ENCODE data around the gene OPA3.

Gene OPA3

DNA sequence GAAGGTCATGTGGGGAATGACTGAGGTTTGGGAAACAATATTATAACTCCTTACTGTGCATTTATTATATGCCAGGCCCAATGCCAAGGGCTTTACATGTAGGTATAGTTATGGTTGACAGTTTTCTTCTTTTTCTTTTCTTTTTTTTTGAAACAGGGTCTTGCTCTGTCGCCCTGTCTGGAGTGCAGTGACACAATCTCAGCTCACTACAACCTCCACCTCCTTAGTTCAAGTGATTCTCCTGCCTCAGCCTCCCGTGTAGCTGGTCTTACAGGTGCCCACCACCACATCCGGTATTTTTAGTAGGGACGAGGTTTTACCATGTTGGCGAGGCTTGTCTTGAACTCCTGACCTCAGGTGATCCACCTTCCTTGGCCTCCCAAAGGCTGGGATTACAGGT lies 101.6 kb downstream of the OPA3 start:
- Histone ChIP-seq H3K27me3 (ENCODE audit: control insufficient read depth in 3 of 3, insufficient read depth in 3 of 3, low read depth in 1 of 3, low read length in 3 of 3) (no peaks in the 10 kb centered on the region), H3K23ac (ENCODE audit: low read depth, low read length, poor library complexity) (no peak overlapping the region), H3K9ac (ENCODE audit: low read depth, low read length, poor library complexity) (no peak overlapping the region), H3K4me3 (ENCODE audit: low read length in 2 of 2) (no peak overlapping the region), H2AK5ac (ENCODE audit: low read depth, low read length) (no peak overlapping the region), H3K79me1 (ENCODE audit: low read depth, low read length) (no peaks in the 10 kb centered on the region), H2BK120ac (ENCODE audit: low read depth, low read length) (no peak overlapping the region), H3K18ac (ENCODE audit: low read length) (no peak overlapping the region), H3K4ac (ENCODE audit: low read length) (no peak overlapping the region), H3K4me1 (ENCODE audit: control insufficient read depth in 2 of 2, insufficient read depth in 1 of 2, low read depth in 1 of 2, low read length in 2 of 2) (peaks cover 0 to 1% of the 10 kb centered on the region in 2 donors), H2BK15ac (ENCODE audit: low read length) (no peak overlapping the region), H4K8ac (ENCODE audit: low read depth, low read length) (peak overlapping the region; percentile 31), H3K27ac (replicated peaks; ENCODE audit: low read length) (no peak overlapping the region), H2BK5ac (ENCODE audit: low read length) (no peak overlapping the region), H2BK12ac (ENCODE audit: low read length) (no peak overlapping the region), H3K9me3 (replicated peaks in 1 of 2; ENCODE audit: control insufficient read depth in 2 of 2, insufficient read depth in 1 of 2, low read depth in 1 of 2, low read length in 2 of 2) (no peaks in the 10 kb centered on the region), H2AFZ (ENCODE audit: low read length) (no peak overlapping the region), H3K36me3 (replicated peaks in 1 of 2; ENCODE audit: control insufficient read depth in 2 of 2, insufficient read depth in 2 of 2, low read length in 2 of 2) (no peaks in the 10 kb centered on the region), H4K91ac (ENCODE audit: low read depth, low read length, poor library complexity) (no peak overlapping the region), H3K4me2 (ENCODE audit: insufficient read depth, low read length, poor library complexity, severe bottlenecking) (no peak overlapping the region), H3K14ac (ENCODE audit: low read length) (no peak overlapping the region)
- DNase-seq (ENCODE audit: low spot score), result no peak
- WGBS, 2 donors (ENCODE audit: extremely low coverage in 2 of 2, insufficient read length in 2 of 2, insufficient replicate concordance in 1 of 2), result no CpG with 5 or more reads among the region's 5 CpGs

DNA sequence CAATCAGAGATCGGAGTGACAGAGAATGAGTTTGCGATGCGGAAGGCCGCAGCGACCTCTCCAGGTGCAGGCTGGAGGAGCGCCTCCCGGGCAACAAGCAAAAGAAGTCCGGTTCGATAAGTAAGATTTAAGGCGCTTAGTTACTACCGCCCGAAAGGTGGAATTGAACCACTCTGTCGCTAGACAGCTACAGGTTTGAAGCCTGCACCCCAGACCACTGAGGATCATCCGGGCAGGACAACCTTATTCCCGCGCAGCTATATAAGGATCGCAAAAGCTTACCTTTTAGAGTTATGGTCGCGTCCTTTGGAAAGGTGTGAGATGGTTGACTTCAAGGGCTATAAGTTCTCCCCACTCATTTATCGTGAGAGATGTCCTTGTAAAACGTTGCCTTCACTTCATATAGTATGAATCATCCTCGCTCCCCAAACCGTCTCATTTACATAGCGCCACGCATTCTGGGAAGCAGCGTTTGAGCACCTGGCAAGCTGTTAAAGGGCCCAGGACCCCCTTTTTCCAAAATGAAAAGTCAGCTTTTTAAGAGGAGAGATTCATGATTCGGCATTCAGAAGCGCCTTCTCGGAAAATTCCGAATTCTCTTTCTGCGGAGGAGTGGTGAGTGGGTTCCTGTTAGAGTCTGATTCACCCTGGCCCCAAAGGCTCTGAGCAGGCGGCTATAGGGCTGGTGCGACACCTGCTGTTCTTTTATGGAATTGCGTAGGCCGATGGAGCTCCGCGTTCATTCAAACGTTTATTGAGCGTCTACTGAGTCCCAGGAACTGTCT lies 106.0 kb downstream of the OPA3 start:
- Histone ChIP-seq H2BK120ac (ENCODE audit: low read depth, low read length) (no peak overlapping the region), H3K14ac (ENCODE audit: low read length) (no peak overlapping the region), H4K8ac (ENCODE audit: low read depth, low read length) (no peak overlapping the region), H3K36me3 (replicated peaks in 1 of 2; ENCODE audit: control insufficient read depth in 2 of 2, insufficient read depth in 2 of 2, low read length in 2 of 2) (no peaks in the 10 kb centered on the region), H3K9ac (ENCODE audit: low read depth, low read length, poor library complexity) (no peak overlapping the region), H2BK5ac (ENCODE audit: low read length) (no peak overlapping the region), H3K4ac (ENCODE audit: low read length) (no peak overlapping the region), H3K23ac (ENCODE audit: low read depth, low read length, poor library complexity) (no peak overlapping the region), H2BK15ac (ENCODE audit: low read length) (no peak overlapping the region), H3K27ac (replicated peaks; ENCODE audit: low read length) (peak overlapping the region; percentile 60), H3K18ac (ENCODE audit: low read length) (peak overlapping the region; percentile 73), H2AFZ (ENCODE audit: low read length) (peak overlapping the region; percentile 85), H3K4me1 (ENCODE audit: control insufficient read depth in 2 of 2, insufficient read depth in 1 of 2, low read depth in 1 of 2, low read length in 2 of 2) (peaks cover 4 to 6% of the 10 kb centered on the region in 2 donors), H3K79me1 (ENCODE audit: low read depth, low read length) (no peaks in the 10 kb centered on the region), H3K27me3 (ENCODE audit: control insufficient read depth in 3 of 3, insufficient read depth in 3 of 3, low read depth in 1 of 3, low read length in 3 of 3) (peaks cover 0 to 8% (median 0%) of the 10 kb centered on the region in 3 experiments), H2BK12ac (ENCODE audit: low read length) (no peak overlapping the region), H3K4me3 (ENCODE audit: low read length in 2 of 2) (peak overlapping the region; percentile 50 to 77), H2AK5ac (ENCODE audit: low read depth, low read length) (no peak overlapping the region), H3K4me2 (ENCODE audit: insufficient read depth, low read length, poor library complexity, severe bottlenecking) (peak overlapping the region; percentile 65), H4K91ac (ENCODE audit: low read depth, low read length, poor library complexity) (no peak overlapping the region), H3K9me3 (replicated peaks in 1 of 2; ENCODE audit: control insufficient read depth in 2 of 2, insufficient read depth in 1 of 2, low read depth in 1 of 2, low read length in 2 of 2) (no peaks in the 10 kb centered on the region)
- peak; percentile 92 for DNase-seq (ENCODE audit: low spot score)
- no CpG with 5 or more reads among the region's 39 CpGs for WGBS, 2 donors (ENCODE audit: extremely low coverage in 2 of 2, insufficient read length in 2 of 2, insufficient replicate concordance in 1 of 2)

DNA sequence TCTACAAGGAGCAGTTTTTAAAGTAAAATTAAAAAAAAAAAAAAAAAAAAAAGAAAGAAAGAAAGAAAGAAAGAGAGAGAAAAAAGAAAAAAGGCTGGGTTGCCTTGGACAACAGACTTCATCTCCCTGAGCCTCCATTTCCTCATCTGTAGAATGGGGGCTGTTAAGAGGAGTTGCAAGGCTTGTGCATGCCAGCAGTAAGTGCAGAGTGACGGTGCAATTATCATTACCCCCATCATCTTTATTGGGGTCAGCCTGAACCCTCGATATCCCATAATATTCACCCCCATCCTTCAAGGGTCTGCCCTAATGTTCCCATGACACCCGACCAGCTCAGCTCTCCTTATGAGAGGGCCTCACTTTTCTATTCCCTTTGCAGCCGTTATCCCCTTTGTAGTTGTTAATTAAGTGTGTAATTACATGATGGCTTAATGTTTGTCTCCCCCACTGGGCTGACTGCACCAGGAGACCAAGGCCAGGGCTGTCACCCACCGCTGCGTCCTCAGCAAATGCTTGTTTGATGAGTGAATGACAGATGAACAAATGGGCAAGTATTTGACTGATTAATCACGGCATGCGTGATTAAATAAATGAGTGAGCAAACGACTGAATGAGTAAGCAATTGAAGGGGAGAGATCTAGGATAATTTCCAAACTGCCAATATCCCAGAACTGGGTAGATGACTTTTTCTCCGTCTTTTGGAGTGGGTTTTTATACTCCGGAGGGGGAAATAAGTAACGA lies 106.7 kb downstream of the OPA3 start:
- Histone ChIP-seq H3K4me1 (ENCODE audit: control insufficient read depth in 2 of 2, insufficient read depth in 1 of 2, low read depth in 1 of 2, low read length in 2 of 2) (peaks cover 6% of the 10 kb centered on the region in 2 donors), H4K8ac (ENCODE audit: low read depth, low read length) (no peak overlapping the region), H3K79me1 (ENCODE audit: low read depth, low read length) (no peaks in the 10 kb centered on the region), H2AK5ac (ENCODE audit: low read depth, low read length) (no peak overlapping the region), H3K4me2 (ENCODE audit: insufficient read depth, low read length, poor library complexity, severe bottlenecking) (peak overlapping the region; percentile 42), H3K9ac (ENCODE audit: low read depth, low read length, poor library complexity) (no peak overlapping the region), H3K18ac (ENCODE audit: low read length) (no peak overlapping the region), H3K9me3 (replicated peaks in 1 of 2; ENCODE audit: control insufficient read depth in 2 of 2, insufficient read depth in 1 of 2, low read depth in 1 of 2, low read length in 2 of 2) (no peaks in the 10 kb centered on the region), H4K91ac (ENCODE audit: low read depth, low read length, poor library complexity) (no peak overlapping the region), H2BK120ac (ENCODE audit: low read depth, low read length) (no peak overlapping the region), H2BK5ac (ENCODE audit: low read length) (no peak overlapping the region), H3K27ac (replicated peaks; ENCODE audit: low read length) (peak overlapping the region; percentile 22), H3K27me3 (ENCODE audit: control insufficient read depth in 3 of 3, insufficient read depth in 3 of 3, low read depth in 1 of 3, low read length in 3 of 3) (peaks cover 0 to 12% (median 0%) of the 10 kb centered on the region in 3 experiments), H2BK15ac (ENCODE audit: low read length) (no peak overlapping the region), H2BK12ac (ENCODE audit: low read length) (no peak overlapping the region), H3K14ac (ENCODE audit: low read length) (no peak overlapping the region), H2AFZ (ENCODE audit: low read length) (no peak overlapping the region), H3K4ac (ENCODE audit: low read length) (no peak overlapping the region), H3K4me3 (ENCODE audit: low read length in 2 of 2) (peak overlapping the region; percentile 50 to 55), H3K36me3 (replicated peaks in 1 of 2; ENCODE audit: control insufficient read depth in 2 of 2, insufficient read depth in 2 of 2, low read length in 2 of 2) (no peaks in the 10 kb centered on the region), H3K23ac (ENCODE audit: low read depth, low read length, poor library complexity) (no peak overlapping the region)
- no peak for DNase-seq (ENCODE audit: low spot score)
- WGBS, 2 donors (ENCODE audit: extremely low coverage in 2 of 2, insufficient read length in 2 of 2, insufficient replicate concordance in 1 of 2), result no CpG with 5 or more reads among the region's 12 CpGs
